ENCODE data around the gene TXNDC16.
A peak's percentile ranks its signal among the peaks of the same experiment; 100 is the strongest.
"Not testable (repeated sequence)": the region's sequence is repeated elsewhere in the genome, so short reads cannot be mapped to it uniquely, and the experiment has no call there.

The TXNDC16 gene

DNA sequence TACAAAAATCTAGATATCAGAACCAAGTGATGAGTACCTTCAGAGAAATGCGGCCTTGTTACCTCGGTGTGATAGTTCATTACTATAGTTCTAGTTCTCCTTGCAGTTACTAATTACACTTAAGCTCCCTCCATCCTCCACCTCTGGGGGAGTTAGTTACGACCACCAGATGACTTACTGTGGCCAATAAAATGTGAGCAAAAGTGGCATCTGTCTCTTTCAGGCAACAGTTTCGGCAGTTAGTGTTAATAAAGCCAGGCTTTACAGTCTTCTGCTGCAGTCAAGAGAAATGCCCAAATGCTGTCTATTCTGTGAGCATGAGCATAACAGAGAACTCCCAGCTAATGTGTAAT is 6.0 kb downstream of the TXNDC16 start:
- no peak for FAIRE-seq
- no peak for DNase-seq (ENCODE audit: extremely low spot score, insufficient read length, low read depth)

- no peak for FAIRE-seq
- no peak for DNase-seq (ENCODE audit: extremely low spot score, insufficient read length, low read depth)
Observed at GRCh38 chr14:52545584-52546317, 6.6 kb downstream of the TXNDC16 start.

GRCh38 chr14:52538623-52539022 is 13.7 kb downstream of the TXNDC16 start:
- FAIRE-seq = no peak

DNA sequence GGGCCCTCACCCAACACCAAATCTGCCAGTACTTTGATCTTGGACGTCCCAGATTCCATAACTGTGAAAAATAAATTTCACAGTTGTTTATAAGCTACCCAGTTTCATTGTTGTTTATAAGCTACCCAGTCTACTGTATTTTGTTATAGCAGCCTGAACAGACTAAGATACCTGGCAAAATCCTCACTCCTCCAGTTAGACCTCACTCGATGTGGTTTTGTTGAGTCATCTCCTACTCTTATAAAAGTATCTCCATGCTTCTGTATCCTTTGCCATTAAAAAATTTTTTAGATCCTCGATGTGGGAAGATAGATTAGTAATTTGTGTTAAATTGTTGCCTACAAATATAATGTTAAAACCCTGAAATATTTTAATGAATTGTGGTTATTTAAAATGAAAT is 16.0 kb downstream of the TXNDC16 start:
- FAIRE-seq (no peak), DNase-seq (ENCODE audit: extremely low spot score, insufficient read length, low read depth) (no peak)

More at GRCh38 chr14:52538623-52539022, 13.7 kb downstream of the TXNDC16 start:
- no peak for DNase-seq (ENCODE audit: extremely low spot score, insufficient read length, low read depth)

GRCh38 chr14:52531481-52531880 is 20.8 kb downstream of the TXNDC16 start:
- DNase-seq (ENCODE audit: extremely low spot score, insufficient read length, low read depth) = no peak
- no peak for FAIRE-seq

DNA sequence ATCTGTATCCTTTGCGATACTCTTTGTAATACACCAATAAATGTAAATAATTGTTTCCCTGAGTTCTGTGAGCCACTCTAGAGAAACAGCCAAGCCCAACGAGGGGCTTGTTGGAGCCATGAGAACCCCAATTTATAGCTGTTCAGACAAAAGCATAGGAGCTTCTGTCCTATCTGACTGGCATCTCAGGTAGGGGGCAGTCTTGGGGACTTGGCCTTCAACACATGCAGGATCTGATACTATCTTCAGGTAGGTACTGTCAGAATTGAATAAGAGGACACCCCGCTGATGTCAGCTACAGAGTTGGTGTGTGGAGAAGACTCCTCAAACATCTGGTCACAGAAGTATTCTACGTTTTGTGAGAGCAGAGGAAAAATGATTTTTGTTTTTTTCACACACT is 25.3 kb downstream of the TXNDC16 start:
- DNase-seq (ENCODE audit: extremely low spot score, insufficient read length, low read depth) (no peak), FAIRE-seq (no peak)

DNA sequence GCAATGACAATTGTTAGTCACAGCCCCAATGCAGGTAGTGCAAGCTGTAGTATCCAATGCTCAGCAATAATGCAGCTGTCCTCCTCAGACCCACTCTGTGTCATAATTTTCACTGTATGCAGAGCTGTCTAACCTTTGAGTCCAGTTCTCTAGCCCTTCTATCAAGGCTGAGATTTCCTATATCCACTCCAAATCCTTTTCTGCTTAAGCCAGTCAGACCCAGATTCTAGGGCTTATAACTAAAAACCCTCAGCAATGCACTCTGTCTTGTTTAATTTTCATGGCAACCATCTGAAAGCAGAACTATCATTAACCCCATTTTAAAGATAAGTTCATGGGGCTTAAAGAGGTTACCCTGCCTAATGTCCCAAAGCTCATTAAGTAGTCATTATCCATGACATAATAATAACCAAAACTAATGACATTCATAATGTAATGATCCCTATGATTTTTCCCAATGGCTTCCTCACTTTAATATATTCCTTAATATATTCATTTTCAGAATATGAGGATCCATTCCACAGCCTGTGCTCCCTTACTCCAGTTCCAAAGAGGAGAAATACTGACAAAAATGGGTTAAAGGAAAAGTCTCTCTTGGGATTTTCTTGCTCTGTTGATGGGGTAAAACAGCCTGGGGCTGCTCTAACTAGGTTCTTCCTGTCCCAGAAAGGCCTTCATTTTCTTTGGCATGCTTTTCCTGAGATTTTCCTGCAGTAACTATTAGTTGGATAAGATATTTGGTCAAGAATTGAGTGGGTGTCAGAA is 29.5 kb downstream of the TXNDC16 start:
- DNase-seq (ENCODE audit: extremely low spot score, insufficient read length, low read depth) (no peak), FAIRE-seq (no peak)

DNA sequence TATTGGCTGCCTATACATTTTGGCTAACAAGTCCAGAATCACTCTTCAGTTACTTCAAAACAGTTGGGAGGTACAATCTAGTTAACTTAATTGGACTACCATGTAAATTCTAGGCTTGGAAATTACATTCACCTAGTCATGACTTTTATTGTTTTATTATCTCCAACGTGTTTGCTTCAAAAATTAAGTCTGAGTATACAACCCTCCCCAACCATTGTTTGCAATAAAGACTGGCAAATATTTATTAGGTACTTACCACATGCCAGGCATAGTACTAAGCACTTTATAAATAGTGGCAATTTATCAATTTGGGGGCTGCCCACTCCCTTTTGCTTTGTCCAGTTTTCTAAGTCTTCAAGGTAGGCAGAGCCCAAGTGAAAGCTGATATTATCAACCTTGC is 30.3 kb downstream of the TXNDC16 start:
- DNase-seq (ENCODE audit: extremely low spot score, insufficient read length, low read depth) (no peak), FAIRE-seq (no peak)

GRCh38 chr14:52514046-52514811 is 38.1 kb downstream of the TXNDC16 start:
- FAIRE-seq (no peak), DNase-seq (ENCODE audit: extremely low spot score, insufficient read length, low read depth) (no peak)

- FAIRE-seq (no peak), DNase-seq (ENCODE audit: extremely low spot score, insufficient read length, low read depth) (no peak)
Observed at GRCh38 chr14:52513249-52513648, 39.1 kb downstream of the TXNDC16 start.

GRCh38 chr14:52494444-52494843 is 57.9 kb downstream of the TXNDC16 start:
- FAIRE-seq = no peak
- DNase-seq (ENCODE audit: extremely low spot score, insufficient read length, low read depth) = no peak

DNA sequence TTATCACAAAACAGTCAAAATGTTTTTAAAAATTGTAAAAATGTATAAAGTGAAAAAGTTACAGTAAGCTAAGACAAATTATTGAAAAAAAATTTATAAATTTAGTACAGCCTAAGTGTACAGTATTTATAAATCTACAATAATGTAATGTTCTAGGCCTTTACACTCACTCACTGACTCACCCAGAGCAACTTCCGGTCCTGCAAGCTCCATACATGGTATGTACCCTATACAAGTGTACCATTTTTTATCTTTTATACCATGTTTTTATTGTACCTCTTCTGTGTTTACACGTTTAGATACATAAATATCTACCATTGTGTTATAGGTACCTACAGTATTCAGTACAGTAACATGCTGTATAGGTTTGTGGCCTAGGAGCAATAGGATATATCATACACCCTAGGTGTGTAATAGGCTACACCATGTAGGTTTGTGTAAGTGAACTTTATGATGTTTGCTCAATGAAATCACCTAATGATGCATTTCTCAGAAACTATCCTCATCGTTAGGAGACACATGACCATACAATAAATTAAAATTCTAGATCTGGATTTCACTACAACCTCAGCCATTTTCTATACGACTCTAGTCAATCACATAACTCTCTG is 66.8 kb downstream of the TXNDC16 start:
- DNase-seq (ENCODE audit: extremely low spot score, insufficient read length, low read depth) (no peak), FAIRE-seq (no peak)

- FAIRE-seq (no peak), DNase-seq (ENCODE audit: extremely low spot score, insufficient read length, low read depth) (no peak)
Observed at GRCh38 chr14:52481864-52482263, 70.4 kb downstream of the TXNDC16 start.

DNA sequence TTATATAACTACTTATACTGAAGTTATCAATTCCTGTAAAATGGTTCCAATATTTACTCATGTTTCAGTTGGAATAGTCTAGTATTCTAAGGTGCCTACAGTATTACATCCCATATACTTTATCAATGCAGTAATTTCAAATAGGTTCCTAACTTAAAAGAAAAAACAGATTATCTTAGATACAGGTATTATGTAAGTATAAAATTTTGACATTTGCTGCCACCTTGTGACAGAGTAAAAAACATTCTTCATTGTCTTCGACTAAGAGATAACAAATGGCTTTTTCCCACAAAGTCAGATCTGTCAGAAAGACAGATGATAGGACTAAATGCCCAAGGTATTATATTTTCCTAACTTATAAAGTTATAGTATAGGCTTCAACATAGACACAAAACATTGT is 78.7 kb downstream of the TXNDC16 start:
- peak; percentile 62 for FAIRE-seq

GRCh38 chr14:52472728-52473127 is 79.6 kb downstream of the TXNDC16 start:
- DNase-seq (ENCODE audit: extremely low spot score, insufficient read length, low read depth) = no peak
- no peak for FAIRE-seq

More for the DNA sequence above, 78.7 kb downstream of the TXNDC16 start:
- no peak for DNase-seq (ENCODE audit: extremely low spot score, insufficient read length, low read depth)

GRCh38 chr14:52472251-52472650 is 80.1 kb downstream of the TXNDC16 start:
- DNase-seq (ENCODE audit: extremely low spot score, insufficient read length, low read depth); FAIRE-seq: not testable (repeated sequence)

- DNase-seq (ENCODE audit: extremely low spot score, insufficient read length, low read depth) = no peak
- peak; percentile 5 for FAIRE-seq
Observed at GRCh38 chr14:52467515-52468266, 84.6 kb downstream of the TXNDC16 start.

DNA sequence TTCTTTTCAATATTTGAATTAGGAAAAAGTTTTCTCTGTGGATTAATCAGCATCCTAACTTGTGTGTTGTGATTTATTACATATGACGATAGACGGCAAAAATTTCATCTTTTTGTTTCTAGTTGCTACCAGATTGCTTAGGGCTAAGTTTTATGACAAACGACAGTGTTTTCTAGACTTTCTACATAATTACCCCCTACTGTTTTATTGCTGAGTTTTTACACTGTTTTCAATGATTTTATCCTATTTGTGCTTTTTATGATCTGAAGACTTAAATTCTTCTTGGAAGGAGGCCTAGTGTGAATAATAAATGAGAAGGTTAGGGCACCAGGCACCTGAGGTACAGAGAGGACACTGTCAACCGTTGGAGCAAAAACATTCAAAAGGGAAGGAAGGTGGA is 88.1 kb downstream of the TXNDC16 start:
- DNase-seq (ENCODE audit: extremely low spot score, insufficient read length, low read depth) (no peak), FAIRE-seq (no peak)

GRCh38 chr14:52463375-52463774 is 88.9 kb downstream of the TXNDC16 start:
- DNase-seq (ENCODE audit: extremely low spot score, insufficient read length, low read depth) (no peak), FAIRE-seq (no peak)

DNA sequence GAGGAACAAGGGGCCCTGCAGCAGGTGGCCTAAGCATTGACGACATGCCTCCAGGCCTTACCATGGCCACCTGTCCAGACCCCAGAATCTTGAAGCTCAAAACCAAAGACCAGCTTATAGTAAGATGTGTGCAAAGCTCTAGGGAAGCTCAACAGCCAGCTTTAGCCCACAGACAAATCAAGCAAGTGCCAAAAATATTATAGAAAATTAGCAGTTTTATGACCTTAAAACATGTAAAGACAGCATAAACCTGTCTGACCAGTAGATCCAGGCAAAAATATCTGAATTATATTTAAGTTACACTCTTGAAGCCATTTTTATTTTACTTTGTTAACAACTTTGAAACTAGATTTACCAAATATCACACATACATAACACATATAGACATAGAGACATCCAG is 90.6 kb downstream of the TXNDC16 start:
- no peak for FAIRE-seq
- DNase-seq (ENCODE audit: extremely low spot score, insufficient read length, low read depth) = no peak
